Natural killer cell (primary cell): ENCODE results near the gene EMP2. TPM values are rescaled to one million over a fixed set of nuclear protein-coding genes. Genes with fewer than 3 reads are reported as not detected.

Source experiments
- ATAC-seq, 3 donors: fragments of 150-1000 bp in 2 of 3; fragments of 200-7000 bp in 1 of 3; cut with Tn5 transposase; 1 replicate in 1 of 3; 2 replicates in 2 of 3; pipeline ENCODE4 v1.10.0; 2021; ENCODE audit warnings: mild to moderate bottlenecking in 2 of 3, moderate library complexity in 2 of 3
- DNase-seq, 2 donors: peaks; one replicate each; pipeline versions ENCODE4 v3.0.0 to v3.0.0-alpha.2; 2013 to 2021; ENCODE audit warnings: mixed read lengths in 1 of 2
- H3K27ac ChIP-seq: one replicate; pipeline ENCODE4 v1.5.1; 2013; ENCODE audit warnings: mild to moderate bottlenecking, low read length
- H3K27me3 ChIP-seq: one replicate; pipeline ENCODE4 v1.6.1; 2013; ENCODE audit warnings: low read length; ENCODE audit not compliant: control insufficient read depth, insufficient read depth
- H3K36me3 ChIP-seq: one replicate; pipeline ENCODE4 v1.6.1; 2013; ENCODE audit warnings: low read length; ENCODE audit not compliant: control insufficient read depth, insufficient read depth
- H3K4me1 ChIP-seq: one replicate; pipeline ENCODE4 v1.6.1; 2013; ENCODE audit warnings: low read length; ENCODE audit not compliant: control insufficient read depth, insufficient read depth
- H3K4me3 ChIP-seq: one replicate; pipeline ENCODE4 v1.5.1; 2013; ENCODE audit warnings: low read length
- H3K9me3 ChIP-seq: one replicate; pipeline ENCODE4 v1.6.1; 2013; ENCODE audit warnings: low read length; ENCODE audit not compliant: control insufficient read depth, insufficient read depth
- H3K27ac Mint-ChIP-seq, 2 donors: one replicate each; pipeline ENCODE4 v1.8.0; 2022; ENCODE audit warnings: mild to moderate bottlenecking in 2 of 2, mixed read lengths in 2 of 2, moderate library complexity in 1 of 2
- H3K27me3 Mint-ChIP-seq, 2 donors: one replicate each; pipeline ENCODE4 v1.8.0; 2022; ENCODE audit warnings: low read depth in 2 of 2, mixed read lengths in 2 of 2
- H3K36me3 Mint-ChIP-seq: one replicate; pipeline ENCODE4 v1.8.0; 2022; ENCODE audit warnings: mixed read lengths
- H3K4me1 Mint-ChIP-seq, 2 donors: one replicate each; pipeline ENCODE4 v1.8.0; 2022; ENCODE audit warnings: mixed read lengths in 2 of 2
- H3K4me3 Mint-ChIP-seq: one replicate; pipeline ENCODE4 v1.8.0; 2022; ENCODE audit warnings: mild to moderate bottlenecking, moderate library complexity, mixed read lengths
- H3K9me3 Mint-ChIP-seq, 2 donors: one replicate each; pipeline ENCODE4 v1.8.0; 2022; ENCODE audit warnings: mixed read lengths in 2 of 2
- WGBS: methylation state at CpG from one replicate; pipeline ENCODE4 v1.1.7; 2013; ENCODE audit warnings: missing lambda C conversion rate; ENCODE audit not compliant: insufficient coverage; 5-methylcytosine and 5-hydroxymethylcytosine counted together
- intact Hi-C: fragments of 100-400 bp; cut with micrococcal nuclease; formaldehyde crosslinking; loops from one replicate; pipeline ENCODE4 v1.14.2; 2022
- total RNA-seq, 4 donors: library from RNA; stranded (reverse); fragments of 120-200 nt in 1 of 4; gene quantifications; one replicate each; pipeline versions ENCODE4 v1.2.3 to v1.2.4, GENCODE V29; 2013 to 2022
- TF ChIP-seq, protein P1 (sequence below): fragments of 200-600 bp; IDR thresholded peaks from one replicate; pipeline ENCODE4 v1.8.0; 2022; ENCODE audit warnings: antibody characterized with exemption

EMP2 gene
- total RNA-seq, 3 donors from 2014 or later (not counting 1 experiment from before 2014, with no cell fraction given), result not detected

DNA sequence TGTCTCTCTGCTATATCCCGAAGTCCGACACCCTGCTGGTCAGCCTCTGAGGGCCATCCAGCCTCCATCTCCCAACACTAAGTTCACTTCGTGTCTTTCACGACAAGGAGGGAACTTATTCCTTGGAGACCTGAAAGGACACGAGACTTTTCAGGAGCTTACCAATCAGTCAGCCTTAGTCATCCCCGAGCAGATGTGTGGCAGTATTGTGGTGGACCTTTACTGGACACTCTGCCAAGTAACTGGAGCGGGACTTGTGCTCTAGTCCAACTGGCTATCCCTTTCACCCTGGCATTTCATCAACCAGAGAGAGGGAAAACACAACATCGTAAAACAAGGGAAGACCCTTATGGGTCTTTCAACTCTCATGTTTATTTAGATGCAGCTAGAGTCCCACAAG, 87.1 kb downstream of the EMP2 start:
- Mint-ChIP-seq H3K27ac (no peak overlapping the region), H3K27me3 (peaks cover 0 to 1% of the 10 kb centered on the region in 2 donors), H3K4me1 (no peaks in the 10 kb centered on the region), H3K36me3 (no peaks in the 10 kb centered on the region), H3K9me3 (peaks cover 0 to 3% of the 10 kb centered on the region in 2 donors), H3K4me3 (no peak overlapping the region)
- TF ChIP-seq, protein P1, sequence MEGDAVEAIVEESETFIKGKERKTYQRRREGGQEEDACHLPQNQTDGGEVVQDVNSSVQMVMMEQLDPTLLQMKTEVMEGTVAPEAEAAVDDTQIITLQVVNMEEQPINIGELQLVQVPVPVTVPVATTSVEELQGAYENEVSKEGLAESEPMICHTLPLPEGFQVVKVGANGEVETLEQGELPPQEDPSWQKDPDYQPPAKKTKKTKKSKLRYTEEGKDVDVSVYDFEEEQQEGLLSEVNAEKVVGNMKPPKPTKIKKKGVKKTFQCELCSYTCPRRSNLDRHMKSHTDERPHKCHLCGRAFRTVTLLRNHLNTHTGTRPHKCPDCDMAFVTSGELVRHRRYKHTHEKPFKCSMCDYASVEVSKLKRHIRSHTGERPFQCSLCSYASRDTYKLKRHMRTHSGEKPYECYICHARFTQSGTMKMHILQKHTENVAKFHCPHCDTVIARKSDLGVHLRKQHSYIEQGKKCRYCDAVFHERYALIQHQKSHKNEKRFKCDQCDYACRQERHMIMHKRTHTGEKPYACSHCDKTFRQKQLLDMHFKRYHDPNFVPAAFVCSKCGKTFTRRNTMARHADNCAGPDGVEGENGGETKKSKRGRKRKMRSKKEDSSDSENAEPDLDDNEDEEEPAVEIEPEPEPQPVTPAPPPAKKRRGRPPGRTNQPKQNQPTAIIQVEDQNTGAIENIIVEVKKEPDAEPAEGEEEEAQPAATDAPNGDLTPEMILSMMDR, result no peak
- Histone ChIP-seq H3K36me3 (no peaks in the 10 kb centered on the region), H3K9me3 (peaks cover 6% of the 10 kb centered on the region), H3K4me3 (no peak overlapping the region), H3K27ac (no peak overlapping the region), H3K27me3 (no peaks in the 10 kb centered on the region), H3K4me1 (no peaks in the 10 kb centered on the region)
- intact Hi-C loops, result no loop called here
- no peak for ATAC-seq
- WGBS, result 98% methylated on average over 8 of the region's 8 CpGs
- no peak for DNase-seq

DNA sequence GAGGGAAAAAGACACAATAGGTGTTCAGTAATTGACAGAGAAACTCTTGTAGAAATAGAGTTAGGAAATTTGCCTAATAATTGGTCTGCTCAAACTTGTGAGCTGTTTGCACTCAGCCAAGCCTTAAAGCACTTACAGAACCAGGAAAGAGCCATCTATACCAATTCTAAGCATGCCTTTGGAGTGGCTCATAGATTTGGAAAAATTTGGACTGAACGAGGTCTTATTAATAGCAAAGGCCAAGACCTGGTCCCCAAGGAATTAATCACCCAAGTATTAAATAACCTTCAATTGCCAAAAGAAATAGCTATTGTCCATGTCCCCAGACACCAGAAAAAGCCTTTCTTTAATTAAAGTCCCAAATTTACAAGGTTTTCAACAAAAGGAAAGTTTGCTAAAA, 90.3 kb downstream of the EMP2 start:
- 67% methylated on average over 1 of the region's 1 CpG for WGBS
- Mint-ChIP-seq H3K4me1 (no peaks in the 10 kb centered on the region), H3K9me3 (peaks cover 3 to 7% of the 10 kb centered on the region in 2 donors), H3K4me3 (no peak overlapping the region), H3K36me3 (no peaks in the 10 kb centered on the region), H3K27ac (no peak overlapping the region), H3K27me3 (peaks cover 0 to 3% of the 10 kb centered on the region in 2 donors)
- H3K4me1 ChIP-seq, result no peaks in the 10 kb centered on the region
- H3K36me3 ChIP-seq, result no peaks in the 10 kb centered on the region
- DNase-seq (no peak), ATAC-seq (no peak)
- TF ChIP-seq, protein P1, result no peak
- no peaks in the 10 kb centered on the region for H3K27me3 ChIP-seq
- no peak overlapping the region for H3K4me3 ChIP-seq
- peaks cover 21% of the 10 kb centered on the region for H3K9me3 ChIP-seq
- no peak overlapping the region for H3K27ac ChIP-seq
- intact Hi-C loops, result no loop called here

DNA sequence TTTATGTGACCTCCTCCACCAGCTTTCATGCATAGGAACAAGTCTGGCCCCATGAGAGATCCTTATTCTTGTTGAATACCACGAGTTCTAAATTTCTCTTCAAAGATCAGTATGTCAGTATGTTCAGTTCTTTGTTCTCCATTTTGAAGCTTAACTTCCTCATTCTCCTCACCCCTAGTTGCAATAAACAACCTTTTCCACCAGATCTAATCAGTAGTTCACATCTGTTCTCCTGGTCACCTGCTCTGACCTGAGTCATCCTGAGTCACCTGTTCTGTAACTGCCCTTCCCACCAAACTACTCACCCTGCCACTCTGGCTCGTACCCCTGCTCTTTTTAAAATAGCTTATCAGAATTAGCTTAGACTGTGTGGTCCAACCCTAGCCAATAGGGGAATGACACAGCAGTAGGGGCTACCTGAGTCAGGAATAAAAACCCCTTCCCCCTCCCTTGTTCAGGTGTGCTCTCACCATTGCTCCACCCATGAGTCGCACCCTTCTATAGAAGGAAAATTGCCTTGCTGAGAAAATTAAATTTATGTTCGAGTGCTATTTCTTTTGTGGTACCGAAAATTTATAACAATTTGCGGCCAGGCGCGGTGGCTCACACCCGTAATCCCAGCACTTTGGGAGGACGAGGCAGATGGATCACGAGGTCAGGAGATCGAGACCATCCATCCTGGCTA, 94.6 kb downstream of the EMP2 start:
- H3K27me3 Mint-ChIP-seq, result peaks cover 0 to 3% of the 10 kb centered on the region in 2 donors
- Histone ChIP-seq H3K9me3 (peaks cover 28% of the 10 kb centered on the region), H3K36me3 (peaks cover 7% of the 10 kb centered on the region), H3K4me3 (no peak overlapping the region), H3K27me3 (no peaks in the 10 kb centered on the region), H3K27ac (no peak overlapping the region), H3K4me1 (no peaks in the 10 kb centered on the region)
- no peaks in the 10 kb centered on the region for H3K4me1 Mint-ChIP-seq
- intact Hi-C loops, result no loop called here
- TF ChIP-seq, protein P1, result no peak
- H3K27ac Mint-ChIP-seq, result no peak overlapping the region
- H3K36me3 Mint-ChIP-seq, result peaks cover 8% of the 10 kb centered on the region
- no peak overlapping the region for H3K4me3 Mint-ChIP-seq
- ATAC-seq (no peak), DNase-seq (no peak)
- 88% methylated on average over 11 of the region's 12 CpGs for WGBS
- peaks cover 3 to 4% of the 10 kb centered on the region in 2 donors for H3K9me3 Mint-ChIP-seq

DNA sequence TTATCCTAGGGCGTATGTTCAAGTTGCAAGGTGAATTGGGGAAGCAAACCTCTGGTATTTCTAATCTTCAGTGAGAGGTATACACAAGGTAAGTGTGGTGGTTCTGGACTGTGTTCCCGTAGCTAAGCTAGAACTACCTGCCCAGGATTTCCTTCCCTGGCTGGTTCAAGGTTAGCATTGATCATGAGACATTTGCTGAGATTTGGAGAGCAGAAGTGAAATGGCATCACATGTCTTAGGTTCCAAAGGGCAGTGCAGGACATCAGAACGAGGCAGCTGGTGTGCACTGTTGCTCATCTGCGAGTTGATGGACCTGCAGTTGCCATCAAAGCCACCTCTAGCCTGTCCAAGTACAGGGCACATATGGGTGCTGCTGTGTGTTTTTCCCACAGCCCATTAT, 95.2 kb downstream of the EMP2 start:
- Histone ChIP-seq H3K4me3 (no peak overlapping the region), H3K9me3 (peaks cover 28% of the 10 kb centered on the region), H3K27ac (no peak overlapping the region), H3K36me3 (peaks cover 7% of the 10 kb centered on the region), H3K4me1 (no peaks in the 10 kb centered on the region), H3K27me3 (no peaks in the 10 kb centered on the region)
- WGBS, result 96% methylated on average over 4 of the region's 4 CpGs
- Mint-ChIP-seq H3K4me1 (no peaks in the 10 kb centered on the region), H3K27ac (no peak overlapping the region), H3K4me3 (no peak overlapping the region), H3K9me3 (peaks cover 3 to 4% of the 10 kb centered on the region in 2 donors), H3K36me3 (peaks cover 8% of the 10 kb centered on the region), H3K27me3 (peaks cover 0 to 3% of the 10 kb centered on the region in 2 donors)
- TF ChIP-seq, protein P1, result no peak
- intact Hi-C loops, result no loop called here
- no peak for DNase-seq
- no peak for ATAC-seq
